ACHN (cell line): ENCODE results near the gene ELL.
A peak's percentile ranks its signal among the peaks of the same experiment; 100 is the strongest.
"Not testable (repeated sequence)": the region's sequence is repeated elsewhere in the genome, so short reads cannot be mapped to it uniquely, and the experiment has no call there.

Experiments used
- DNase-seq: peaks from one replicate; pipeline ENCODE4 v3.0.0-alpha.2; 2015
- in situ Hi-C: cut with HindIII; loops from 2 replicates; pipeline ENCODE4 v1.10.0; 2017; ENCODE audit warnings: low sequenced_read_pairs, low pct_ligation_motif_present, low pct_unique_long_range_greater_than_20kb

ELL gene

GRCh38 chr19:18521692-18522123, at the start of gene ELL:
TSS of gene ELL (minus strand) at chr19:18522070. CDS start at chr19:18522055, 15 bp downstream.
- in situ Hi-C loops, result no loop called here
- no peak for DNase-seq

- DNase-seq, result no peak
- in situ Hi-C loops, result no loop called here
Observed at GRCh38 chr19:18568367-18568766, 46.5 kb upstream of the ELL start.

- in situ Hi-C loops, result no loop called here
- no peak for DNase-seq
Observed at GRCh38 chr19:18566953-18567352, 45.1 kb upstream of the ELL start.

DNA sequence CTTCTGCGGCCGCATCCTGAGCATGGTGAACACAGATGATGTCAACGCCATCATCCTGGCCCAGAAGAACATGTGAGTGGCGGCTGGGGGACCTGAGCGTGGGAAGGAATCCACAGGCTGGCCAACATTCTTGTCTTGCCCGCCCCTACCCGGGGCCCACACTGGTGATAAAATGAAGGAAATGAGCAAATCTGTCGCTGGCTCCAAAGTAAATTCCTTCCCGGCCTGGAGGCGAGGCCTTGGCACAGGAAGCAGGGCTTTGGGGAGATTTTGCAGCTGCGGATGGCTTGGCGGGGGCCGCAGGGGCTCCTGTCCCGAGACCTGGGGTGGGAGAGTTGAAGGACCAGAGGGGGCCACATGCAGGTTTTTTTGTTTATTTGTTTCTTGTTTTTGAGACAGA, 40.2 kb upstream of the ELL start:
- no peak for DNase-seq
- in situ Hi-C loops, result no loop called here

- in situ Hi-C loops, result no loop called here
Observed at GRCh38 chr19:18559685-18560084, 37.8 kb upstream of the ELL start.

DNA sequence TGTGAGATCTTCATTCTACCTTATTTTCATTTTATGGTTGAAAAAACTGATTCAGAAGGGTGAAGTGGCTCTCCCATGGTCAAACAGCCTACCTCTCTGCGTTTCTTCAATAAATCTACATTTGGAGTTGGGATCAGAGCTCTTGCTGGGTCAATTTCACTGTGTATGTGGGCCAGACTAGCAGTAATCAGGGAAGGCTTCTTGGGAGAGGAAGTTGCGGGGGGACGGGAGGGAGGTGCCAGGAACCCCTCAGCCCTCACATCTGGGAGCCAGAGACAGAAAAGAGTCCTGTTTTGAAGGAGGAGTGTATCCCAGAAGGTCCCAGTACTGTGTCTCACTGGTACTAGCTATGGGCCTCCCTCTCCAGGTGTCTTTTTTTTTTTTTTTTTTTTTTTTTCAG, 36.7 kb upstream of the ELL start:
- in situ Hi-C loops, result no loop called here

More at GRCh38 chr19:18559685-18560084, 37.8 kb upstream of the ELL start:
- no peak for DNase-seq

DNA sequence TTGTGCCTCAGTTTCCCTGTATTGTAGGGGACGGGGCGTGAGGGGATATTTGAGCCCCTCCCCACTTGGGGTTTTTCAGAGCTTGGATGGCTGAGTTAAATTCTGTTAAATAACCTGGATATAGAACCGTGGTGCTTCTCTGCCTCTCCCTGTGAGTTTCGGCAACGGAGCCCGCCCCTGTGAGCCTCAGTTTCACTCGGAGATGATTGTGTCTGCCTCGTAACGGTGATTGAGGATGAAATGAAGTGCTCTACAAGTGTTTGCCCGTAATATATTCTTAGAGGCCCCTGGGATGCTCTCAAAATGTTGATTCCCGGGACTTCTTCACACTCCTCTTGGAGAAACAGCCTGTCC, 36.3 kb upstream of the ELL start:
- DNase-seq, result no peak
- in situ Hi-C loops, result no loop called here

More for the DNA sequence above, 36.7 kb upstream of the ELL start:
- DNase-seq, result no peak

- in situ Hi-C loops, result no loop called here
- peak; percentile 96 for DNase-seq
Observed at GRCh38 chr19:18557411-18558201, 35.7 kb upstream of the ELL start, which contains the start of gene KXD1. TSS of gene KXD1 (plus strand) at chr19:18557870. CDS start at chr19:18562057, 4,187 bp downstream.

- in situ Hi-C loops, result no loop called here
- DNase-seq, result no peak
Observed at GRCh38 chr19:18551631-18552030, 29.8 kb upstream of the ELL start.

GRCh38 chr19:18543814-18544475, 22.1 kb upstream of the ELL start:
- in situ Hi-C loops, result no loop called here
- no peak for DNase-seq

- in situ Hi-C loops, result no loop called here
- peak; percentile 81 for DNase-seq
Observed at GRCh38 chr19:18542941-18543813, 21.3 kb upstream of the ELL start, which contains the start of gene FKBP8. TSS of gene FKBP8 (minus strand) at chr19:18543573. CDS start at chr19:18541970, 1,603 bp downstream.

GRCh38 chr19:18541992-18542940, 20.4 kb upstream of the ELL start:
- DNase-seq, result no peak
- in situ Hi-C loops, result no loop called here

DNA sequence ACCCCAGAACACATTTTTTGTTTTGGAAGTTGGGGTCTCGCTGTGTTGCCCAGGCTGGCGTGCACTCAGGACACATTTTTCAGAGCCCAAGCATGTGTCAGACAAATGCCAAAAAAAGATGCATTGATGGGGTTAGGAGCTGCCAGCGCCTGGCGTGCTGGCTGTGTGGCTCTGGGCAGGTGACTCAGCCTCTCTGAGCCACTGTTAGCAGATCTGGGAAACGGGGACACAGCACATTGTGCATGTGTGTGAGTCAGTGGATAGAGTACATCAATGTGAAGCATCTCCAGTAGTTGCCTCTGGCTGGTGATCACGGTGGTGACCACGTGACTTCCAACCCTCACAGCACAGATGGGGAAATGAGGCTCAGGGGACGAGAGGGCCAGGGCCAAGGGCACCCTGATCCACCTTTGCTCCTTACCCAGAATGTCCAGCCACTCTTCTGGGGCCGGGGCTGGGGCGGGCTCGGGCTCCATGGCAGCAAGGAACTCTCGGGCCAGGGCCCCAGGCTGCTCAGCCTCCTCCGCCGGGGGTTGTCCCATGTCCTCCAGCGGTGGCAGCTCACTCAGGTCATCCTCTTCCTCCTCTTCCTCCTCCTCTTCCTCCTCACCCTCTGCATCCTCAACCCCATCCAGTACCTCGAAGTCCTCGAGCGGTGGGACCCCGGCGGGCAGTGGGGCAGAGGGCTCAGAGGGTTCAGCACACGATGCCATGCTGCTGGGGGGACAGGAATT, 19.6 kb upstream of the ELL start:
- no peak for DNase-seq
- in situ Hi-C loops, result no loop called here

DNA sequence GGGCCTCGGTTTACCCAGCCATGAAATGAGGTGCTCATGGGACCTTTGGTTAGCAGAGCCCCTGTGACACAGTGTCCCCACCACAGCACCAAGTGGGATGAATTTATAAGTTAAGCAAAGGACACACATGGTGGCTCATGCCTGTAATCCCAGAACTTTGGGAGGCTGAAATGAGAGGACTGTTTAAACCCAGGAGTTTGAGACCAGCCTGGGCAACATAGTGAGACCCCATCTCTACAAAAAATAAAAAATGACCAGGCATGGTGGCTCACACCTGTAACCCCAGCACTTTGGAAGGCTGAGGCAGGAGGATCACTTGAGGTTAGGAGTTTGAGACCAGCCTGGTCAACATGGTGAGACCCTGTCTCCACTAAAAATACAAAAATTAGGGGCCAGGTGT, 18.3 kb upstream of the ELL start:
- DNase-seq, in situ Hi-C loops: not testable (repeated sequence)

DNA sequence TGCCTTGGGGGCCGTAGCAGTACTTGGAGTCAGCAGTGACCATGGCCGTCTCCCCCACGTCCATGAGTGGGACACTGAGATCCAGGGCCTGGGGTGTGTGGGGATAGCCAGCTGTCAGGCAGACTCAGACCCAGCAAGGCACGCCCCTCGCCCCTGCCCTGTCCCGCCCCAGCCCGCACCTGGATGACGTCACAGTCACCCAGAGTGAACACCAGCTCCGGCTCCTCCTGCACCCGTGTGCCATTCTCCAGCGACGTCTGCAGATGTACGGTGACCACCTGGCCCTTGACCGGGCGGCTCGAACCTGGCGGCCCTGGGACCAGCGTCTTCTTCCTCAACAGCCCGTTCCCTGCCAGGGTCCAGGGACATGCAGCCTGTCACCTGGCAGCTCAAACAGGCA, 17.5 kb upstream of the ELL start:
- in situ Hi-C loops, result no loop called here
- DNase-seq, result no peak

GRCh38 chr19:18538115-18538514, 16.2 kb upstream of the ELL start:
- DNase-seq, result no peak
- in situ Hi-C loops, result no loop called here

- no peak for DNase-seq
- in situ Hi-C loops, result no loop called here
Observed at GRCh38 chr19:18537431-18537830, 15.6 kb upstream of the ELL start.
